Mesendoderm (in vitro differentiated cells): ENCODE results near the gene ADGRG3.

Source experiments
- DNase-seq: peaks from one replicate; pipeline ENCODE4 v3.0.0; 2013
- H2AK5ac ChIP-seq: 2 replicates; pipeline ENCODE4 v1.6.1; 2013; ENCODE audit warnings: low read length, inconsistent platforms
- H2BK120ac ChIP-seq: 2 replicates; pipeline ENCODE4 v1.6.1; 2013; ENCODE audit warnings: low read depth, mild to moderate bottlenecking, low read length, moderate library complexity, mixed read lengths
- H2BK15ac ChIP-seq: replicated peaks from 2 replicates; pipeline ENCODE4 v1.6.1; 2013; ENCODE audit warnings: low read depth, mild to moderate bottlenecking, moderate library complexity
- H2BK5ac ChIP-seq: 2 replicates; pipeline ENCODE4 v1.6.1; 2013; ENCODE audit warnings: low read length, inconsistent platforms
- H3K18ac ChIP-seq: 2 replicates; pipeline ENCODE4 v1.6.1; 2013; ENCODE audit warnings: mild to moderate bottlenecking, low read length, mixed read lengths
- H3K23ac ChIP-seq: one replicate; pipeline ENCODE4 v1.6.1; 2013; ENCODE audit warnings: low read length
- H3K27ac ChIP-seq: 2 replicates; pipeline ENCODE4 v1.5.1; 2013; ENCODE audit warnings: low read depth, mild to moderate bottlenecking, inconsistent platforms, low read length, moderate library complexity
- H3K27me3 ChIP-seq: 2 replicates; pipeline ENCODE4 v1.6.1; 2013; ENCODE audit warnings: low read length, control low read depth, mild to moderate bottlenecking, inconsistent platforms; ENCODE audit not compliant: insufficient read depth, poor library complexity
- H3K36me3 ChIP-seq: 2 replicates; pipeline ENCODE4 v1.6.1; 2013; ENCODE audit warnings: low read length, inconsistent platforms; ENCODE audit not compliant: control insufficient read depth, insufficient read depth
- H3K4ac ChIP-seq: one replicate; pipeline ENCODE4 v1.6.1; 2013; ENCODE audit warnings: low read depth, mild to moderate bottlenecking, low read length, moderate library complexity
- H3K4me1 ChIP-seq: 2 replicates; pipeline ENCODE4 v1.6.1; 2013; ENCODE audit warnings: low read depth, low read length, inconsistent platforms; ENCODE audit not compliant: control insufficient read depth
- H3K4me2 ChIP-seq: 2 replicates; pipeline ENCODE4 v1.6.1; 2013; ENCODE audit warnings: low read length
- H3K4me3 ChIP-seq: 2 replicates; pipeline ENCODE4 v1.5.1; 2013; ENCODE audit warnings: mild to moderate bottlenecking, low read length
- H3K56ac ChIP-seq: one replicate; pipeline ENCODE4 v1.6.1; 2013; ENCODE audit warnings: low read length
- H3K79me1 ChIP-seq: 2 replicates; pipeline ENCODE4 v1.6.1; 2013; ENCODE audit warnings: low read length, inconsistent platforms
- H3K79me2 ChIP-seq: 2 replicates; pipeline ENCODE4 v1.6.1; 2013; ENCODE audit warnings: mild to moderate bottlenecking, low read length; ENCODE audit not compliant: control insufficient read depth, insufficient read depth
- H3K9ac ChIP-seq: 2 replicates; pipeline ENCODE4 v1.6.1; 2013; ENCODE audit warnings: low read length, inconsistent platforms
- H4K5ac ChIP-seq: one replicate; pipeline ENCODE4 v1.6.1; 2013; ENCODE audit warnings: low read length
- H4K8ac ChIP-seq: one replicate; pipeline ENCODE4 v1.6.1; 2013; ENCODE audit warnings: low read depth, mild to moderate bottlenecking, control low read depth, low read length, moderate library complexity
- WGBS: extraction: QIAGEN DNeasy Blood & Tissue Kit; methylation state at CpG from one replicate; pipeline ENCODE4 v1.1.7; 2013; ENCODE audit warnings: low lambda C conversion rate, missing lambda C conversion rate; ENCODE audit not compliant: insufficient coverage; ENCODE audit errors: extremely low coverage; 5-methylcytosine and 5-hydroxymethylcytosine counted together

ADGRG3 gene

GRCh38 chr16:57630931-57631845, 36.9 kb upstream of the ADGRG3 start:
- Histone ChIP-seq H2AK5ac (peak overlapping the region; percentile 27), H3K27ac (no peak overlapping the region), H3K9ac (no peak overlapping the region), H2BK5ac (no peak overlapping the region), H3K56ac (peak overlapping the region; percentile 22), H3K23ac (no peak overlapping the region), H3K36me3 (no peaks in the 10 kb centered on the region), H4K8ac (no peak overlapping the region), H3K4me3 (no peak overlapping the region), H2BK120ac (no peak overlapping the region), H2BK15ac (no peak overlapping the region), H3K27me3 (no peaks in the 10 kb centered on the region), H3K18ac (no peak overlapping the region), H3K4me2 (no peak overlapping the region), H3K4me1 (peaks cover 9% of the 10 kb centered on the region), H3K4ac (no peak overlapping the region), H4K5ac (no peak overlapping the region), H3K79me1 (no peaks in the 10 kb centered on the region), H3K79me2 (no peaks in the 10 kb centered on the region)
- no CpG with 5 or more reads among the region's 21 CpGs for WGBS
- DNase-seq = no peak

- Histone ChIP-seq H3K27ac (no peak overlapping the region), H2BK5ac (no peak overlapping the region), H3K56ac (no peak overlapping the region), H3K23ac (no peak overlapping the region), H3K9ac (no peak overlapping the region), H3K79me1 (no peaks in the 10 kb centered on the region), H2AK5ac (no peak overlapping the region), H3K79me2 (no peaks in the 10 kb centered on the region), H3K18ac (no peak overlapping the region), H4K5ac (no peak overlapping the region), H2BK120ac (no peak overlapping the region), H3K4ac (no peak overlapping the region), H4K8ac (no peak overlapping the region), H3K4me2 (no peak overlapping the region), H3K27me3 (no peaks in the 10 kb centered on the region), H3K36me3 (no peaks in the 10 kb centered on the region), H3K4me3 (no peak overlapping the region), H2BK15ac (no peak overlapping the region), H3K4me1 (peaks cover 9% of the 10 kb centered on the region)
- WGBS = no CpG with 5 or more reads among the region's 15 CpGs
- no peak for DNase-seq
These were observed 35.5 kb upstream of the ADGRG3 start for GRCh38 chr16:57632568-57632967.

- Histone ChIP-seq H2BK5ac (no peak overlapping the region), H4K8ac (no peak overlapping the region), H2AK5ac (no peak overlapping the region), H3K36me3 (no peaks in the 10 kb centered on the region), H3K27me3 (no peaks in the 10 kb centered on the region), H3K18ac (no peak overlapping the region), H3K4me2 (no peak overlapping the region), H3K56ac (no peak overlapping the region), H3K27ac (no peak overlapping the region), H3K79me1 (no peaks in the 10 kb centered on the region), H3K79me2 (no peaks in the 10 kb centered on the region), H3K4me3 (no peak overlapping the region), H4K5ac (no peak overlapping the region), H3K4me1 (peaks cover 8% of the 10 kb centered on the region), H3K4ac (no peak overlapping the region), H3K9ac (no peak overlapping the region), H3K23ac (no peak overlapping the region), H2BK120ac (no peak overlapping the region), H2BK15ac (no peak overlapping the region)
- DNase-seq = no peak
- no CpG with 5 or more reads among the region's 11 CpGs for WGBS
These were observed 34.6 kb upstream of the ADGRG3 start for GRCh38 chr16:57633383-57634064.

GRCh38 chr16:57634171-57634570, 33.9 kb upstream of the ADGRG3 start:
- no peak overlapping the region for H2BK15ac ChIP-seq
- no peak overlapping the region for H2BK120ac ChIP-seq
- H3K9ac ChIP-seq = no peak overlapping the region
- no peak overlapping the region for H4K8ac ChIP-seq
- no peak overlapping the region for H4K5ac ChIP-seq
- H2BK5ac ChIP-seq = no peak overlapping the region
- H3K4me2 ChIP-seq = no peak overlapping the region
- H3K4me1 ChIP-seq = peaks cover 7% of the 10 kb centered on the region
- no peak overlapping the region for H2AK5ac ChIP-seq
- H3K27me3 ChIP-seq = no peaks in the 10 kb centered on the region
- H3K79me2 ChIP-seq = no peaks in the 10 kb centered on the region
- no peak overlapping the region for H3K4ac ChIP-seq
- H3K4me3 ChIP-seq = no peak overlapping the region
- no peak for DNase-seq
- H3K18ac ChIP-seq = no peak overlapping the region
- no CpG with 5 or more reads among the region's 4 CpGs for WGBS
- no peak overlapping the region for H3K27ac ChIP-seq
- H3K79me1 ChIP-seq = no peaks in the 10 kb centered on the region
- no peak overlapping the region for H3K56ac ChIP-seq
- H3K23ac ChIP-seq = no peak overlapping the region
- no peaks in the 10 kb centered on the region for H3K36me3 ChIP-seq

GRCh38 chr16:57635266-57636097, 32.6 kb upstream of the ADGRG3 start:
- no peaks in the 10 kb centered on the region for H3K79me2 ChIP-seq
- no peaks in the 10 kb centered on the region for H3K36me3 ChIP-seq
- no peak overlapping the region for H2BK15ac ChIP-seq
- WGBS = no CpG with 5 or more reads among the region's 16 CpGs
- H2BK5ac ChIP-seq = no peak overlapping the region
- no peak overlapping the region for H2BK120ac ChIP-seq
- no peaks in the 10 kb centered on the region for H3K27me3 ChIP-seq
- no peak for DNase-seq
- no peak overlapping the region for H4K8ac ChIP-seq
- H3K4me2 ChIP-seq = no peak overlapping the region
- no peak overlapping the region for H3K4ac ChIP-seq
- H3K4me3 ChIP-seq = no peak overlapping the region
- no peaks in the 10 kb centered on the region for H3K79me1 ChIP-seq
- no peak overlapping the region for H3K27ac ChIP-seq
- H3K23ac ChIP-seq = no peak overlapping the region
- H3K9ac ChIP-seq = no peak overlapping the region
- H3K56ac ChIP-seq = no peak overlapping the region
- H3K18ac ChIP-seq = no peak overlapping the region
- H3K4me1 ChIP-seq = peaks cover 7% of the 10 kb centered on the region
- H4K5ac ChIP-seq = no peak overlapping the region
- no peak overlapping the region for H2AK5ac ChIP-seq
